ENCODE data around the gene CDC20. TPM values are rescaled to one million over a fixed set of nuclear protein-coding genes. Genes with fewer than 3 reads are reported as not detected.
A peak's percentile ranks its signal among the peaks of the same experiment; 100 is the strongest.

CDC20 gene
- polyA plus RNA-seq, 3 donors: 0.08 to 0.10 TPM; not detected in 1

DNA sequence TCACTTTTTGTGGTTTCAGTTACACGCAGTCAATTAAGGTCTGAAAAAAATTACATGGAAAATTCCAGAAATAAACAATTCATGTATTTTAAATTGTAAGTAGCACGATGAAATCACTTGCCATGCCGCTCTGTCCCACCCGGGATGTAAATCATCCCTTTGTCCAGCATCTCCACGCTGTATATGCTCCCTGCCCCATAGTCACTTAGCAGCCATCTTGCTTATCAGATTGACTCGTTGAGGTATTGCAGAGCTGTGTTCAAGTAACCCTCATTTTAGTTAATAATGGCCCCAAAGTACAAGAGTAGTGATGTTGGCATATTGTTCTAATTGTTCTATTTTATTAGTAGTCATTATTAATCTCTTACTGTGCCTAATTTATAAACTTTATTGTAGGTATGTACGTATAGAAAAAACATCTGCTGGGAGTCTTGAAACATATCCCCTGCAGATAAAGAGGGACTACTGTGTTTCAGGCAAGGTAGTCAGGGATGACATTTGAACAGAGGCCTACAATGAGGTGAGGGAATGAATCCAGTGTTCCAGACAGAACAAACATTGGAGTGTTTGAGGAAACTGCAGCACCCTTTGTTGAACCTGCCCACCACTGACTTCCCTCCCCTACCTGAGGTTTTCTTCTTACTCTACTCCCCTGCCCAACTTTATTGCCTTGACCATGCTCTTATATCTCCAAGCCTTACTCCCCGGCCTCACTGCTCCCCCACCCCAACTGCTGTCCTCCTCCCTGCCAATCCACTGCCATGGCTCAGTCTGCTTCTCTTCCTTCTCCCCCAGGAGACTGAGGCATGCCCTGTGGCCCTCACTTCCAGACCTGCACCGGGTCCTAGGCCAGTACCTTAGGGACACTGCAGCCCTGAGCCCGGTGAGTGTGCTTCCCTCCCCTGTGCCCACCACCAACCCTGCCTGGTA lies 7.1 kb upstream of the CDC20 start:
- intact Hi-C loops (cut with micrococcal nuclease): loop anchor here in 1 of 2 donors (5.0 kb wide), 1 partner anchor 36 kb away; the partner anchor contains the start of genes MED8 and SZT2
- no peak overlapping the region for H3K4me2 ChIP-seq (replicated peaks; ENCODE audit: extremely low read depth, low read length, poor library complexity, severe bottlenecking)
- no peaks in the 10 kb centered on the region for H3K9me3 ChIP-seq (replicated peaks in 1 of 2; ENCODE audit: control insufficient read depth in 1 of 2, insufficient read depth in 1 of 2, low read length in 2 of 2)
- H3K27me3 Mint-ChIP-seq (ENCODE audit: low read depth in 3 of 3): peaks cover 2 to 5% (median 2%) of the 10 kb centered on the region in 3 donors
- no peaks in the 10 kb centered on the region for H3K27me3 ChIP-seq (ENCODE audit: control insufficient read depth in 2 of 2, insufficient read depth in 2 of 2, low read length in 2 of 2)
- H3K36me3 ChIP-seq (replicated peaks in 1 of 2; ENCODE audit: control insufficient read depth in 1 of 2, insufficient read depth in 2 of 2, low read length in 2 of 2): no peaks in the 10 kb centered on the region
- no peaks in the 10 kb centered on the region for H3K9me3 Mint-ChIP-seq
- no peak overlapping the region for H3K4me3 ChIP-seq (replicated peaks in 1 of 3; ENCODE audit: low read depth in 2 of 3, low read length in 3 of 3)
- H3K4me3 Mint-ChIP-seq: no peak overlapping the region
- TF ChIP-seq CTCF (IDR thresholded peaks at IDR 0.05): no peak
- H3K27ac Mint-ChIP-seq: peak overlapping the region in 1 of 7 donors; percentile 7
- H3K36me3 Mint-ChIP-seq: peaks cover 4% of the 10 kb centered on the region in 2 donors
- H3K4me1 ChIP-seq (ENCODE audit: control insufficient read depth in 1 of 2, insufficient read depth in 2 of 2, low read length in 2 of 2): no peaks in the 10 kb centered on the region
- no peaks in the 10 kb centered on the region for H3K79me2 ChIP-seq (ENCODE audit: insufficient read depth, low read length)
- H3K27ac ChIP-seq (ENCODE audit: low read depth in 1 of 2, low read length in 2 of 2): no peak overlapping the region
- DNase-seq: no peak
- no peak overlapping the region for H3K9ac ChIP-seq (ENCODE audit: insufficient read depth, low read length, poor library complexity, severe bottlenecking)
- H2AFZ ChIP-seq (ENCODE audit: insufficient read depth, low read depth, low read length, poor library complexity, severe bottlenecking): no peak overlapping the region
- H4K20me1 ChIP-seq (ENCODE audit: insufficient read depth, low read length): no peaks in the 10 kb centered on the region
- 89% methylated on average over 7 of the region's 10 CpGs for WGBS (ENCODE audit: insufficient coverage)
- peaks cover 16% of the 10 kb centered on the region for H3K4me1 Mint-ChIP-seq

GRCh38 chr1:43352351-43352705 lies 6.5 kb upstream of the CDC20 start:
- H4K20me1 ChIP-seq (ENCODE audit: insufficient read depth, low read length): no peaks in the 10 kb centered on the region
- H3K36me3 Mint-ChIP-seq: peaks cover 4 to 7% of the 10 kb centered on the region in 2 donors
- H3K4me2 ChIP-seq (replicated peaks; ENCODE audit: extremely low read depth, low read length, poor library complexity, severe bottlenecking): no peak overlapping the region
- no peak overlapping the region for H3K27ac ChIP-seq (ENCODE audit: low read depth in 1 of 2, low read length in 2 of 2)
- H3K9ac ChIP-seq (ENCODE audit: insufficient read depth, low read length, poor library complexity, severe bottlenecking): no peak overlapping the region
- H3K9me3 ChIP-seq (replicated peaks in 1 of 2; ENCODE audit: control insufficient read depth in 1 of 2, insufficient read depth in 1 of 2, low read length in 2 of 2): no peaks in the 10 kb centered on the region
- H3K36me3 ChIP-seq (replicated peaks in 1 of 2; ENCODE audit: control insufficient read depth in 1 of 2, insufficient read depth in 2 of 2, low read length in 2 of 2): no peaks in the 10 kb centered on the region
- intact Hi-C loops (cut with micrococcal nuclease): loop anchor here in 1 of 2 donors (5.0 kb wide), 1 partner anchor 35 kb away; the partner anchor contains the start of genes MED8 and SZT2
- no peak for TF ChIP-seq CTCF (IDR thresholded peaks at IDR 0.05)
- H3K4me1 Mint-ChIP-seq: peaks cover 16% of the 10 kb centered on the region
- no peak overlapping the region for H2AFZ ChIP-seq (ENCODE audit: insufficient read depth, low read depth, low read length, poor library complexity, severe bottlenecking)
- no peaks in the 10 kb centered on the region for H3K9me3 Mint-ChIP-seq
- H3K27me3 Mint-ChIP-seq (ENCODE audit: low read depth in 3 of 3): peaks cover 0 to 5% (median 2%) of the 10 kb centered on the region in 3 donors
- 92% methylated on average over 1 of the region's 2 CpGs for WGBS (ENCODE audit: insufficient coverage)
- H3K79me2 ChIP-seq (ENCODE audit: insufficient read depth, low read length): no peaks in the 10 kb centered on the region
- H3K4me1 ChIP-seq (ENCODE audit: control insufficient read depth in 1 of 2, insufficient read depth in 2 of 2, low read length in 2 of 2): peaks cover 0 to under 1% of the 10 kb centered on the region in 2 donors
- no peak for DNase-seq
- peak overlapping the region in 2 of 7 donors; percentile 38 to 49 for H3K27ac Mint-ChIP-seq
- H3K4me3 Mint-ChIP-seq: no peak overlapping the region
- H3K27me3 ChIP-seq (ENCODE audit: control insufficient read depth in 2 of 2, insufficient read depth in 2 of 2, low read length in 2 of 2): no peaks in the 10 kb centered on the region
- H3K4me3 ChIP-seq (replicated peaks in 1 of 3; ENCODE audit: low read depth in 2 of 3, low read length in 3 of 3): no peak overlapping the region
